Prostate gland (tissue), 2 donors: Measurements from ENCODE around the gene STC2.

Experiments
- CTCF ChIP-seq, 4 experiments: fragments of 200-600 bp in 2 of 4; fragments of 450-650 bp in 2 of 4; sonication (generic) in 2 of 4; IDR thresholded peaks; 1 replicate in 3 of 4; 2 replicates in 1 of 4; pipeline ENCODE4 v1.5.1; 2016 to 2019; ENCODE audit warnings: antibody characterized with exemption in 4 of 4, mild to moderate bottlenecking in 2 of 4, moderate library complexity in 2 of 4
- POLR2A ChIP-seq: fragments of 450-650 bp; IDR thresholded peaks from one replicate; pipeline ENCODE4 v1.6.1; 2016; ENCODE audit warnings: antibody characterized with exemption, mild to moderate bottlenecking

DNA sequence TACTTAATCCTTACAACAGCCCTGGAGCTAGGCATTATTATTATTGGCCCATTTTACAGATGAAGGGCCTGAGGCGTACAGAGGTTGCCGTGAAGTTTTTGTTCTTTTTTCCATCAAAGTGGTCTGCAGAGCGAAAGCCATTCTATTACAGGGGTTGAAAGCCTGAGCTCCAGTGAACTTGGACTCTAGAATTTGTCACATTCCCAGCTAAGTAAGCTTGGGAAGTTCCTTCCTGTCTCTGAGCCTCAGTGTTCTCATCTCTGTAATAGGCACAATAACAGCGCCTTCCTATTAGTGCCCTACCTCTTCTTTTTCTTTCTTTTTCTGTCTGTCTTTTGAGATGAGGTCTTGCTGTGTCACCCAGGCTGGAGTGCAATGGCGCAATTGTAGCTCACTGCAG is 49.0 kb downstream of the STC2 start:
- TF ChIP-seq POLR2A: no peak
- no peak for TF ChIP-seq CTCF (IDR thresholded peaks at IDR 0.05)
